Right lobe of liver (tissue), 4 donors: Measurements from ENCODE around the gene METAP1.

Source experiments
- POLR2A ChIP-seq: fragments of 450-650 bp; IDR thresholded peaks from one replicate; pipeline ENCODE4 v1.6.1; 2017; ENCODE audit warnings: antibody characterized with exemption, mild to moderate bottlenecking
- TF ChIP-seq, protein P1 (sequence below), 4 donors: fragments of 200-600 bp in 3 of 4; fragments of 450-650 bp in 1 of 4; IDR thresholded peaks; one replicate each; pipeline versions ENCODE4 v1.5.1 to v1.8.0; 2016 to 2022; ENCODE audit warnings: antibody characterized with exemption in 4 of 4, mild to moderate bottlenecking in 2 of 4
- donor health status: DM: no; HTN: no; CAD: no.
- donor health status: DM: no; HTN: no; CAD: no.
- donor health status: DM: no; HTN: yes; CAD: no.

DNA sequence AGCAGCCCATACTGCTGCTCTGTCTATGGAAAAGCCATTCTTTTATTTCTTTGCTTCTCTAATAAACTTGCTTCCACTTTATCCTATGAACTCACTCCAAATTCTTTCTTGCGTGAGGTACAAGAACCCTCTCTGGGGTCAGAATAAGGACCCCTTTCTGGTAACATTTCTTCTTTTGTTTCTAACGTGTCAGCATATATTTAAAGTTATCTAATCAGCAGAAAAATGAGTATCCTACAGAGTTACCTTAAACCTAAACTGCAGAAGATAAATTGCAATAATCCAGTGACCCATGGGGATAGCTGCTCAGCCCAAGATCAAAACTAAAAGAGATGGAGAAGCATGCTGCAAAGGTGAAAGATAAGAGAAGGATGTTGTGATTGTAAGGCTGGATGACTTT lies 89.1 kb downstream of the METAP1 start:
- TF ChIP-seq, protein P1, sequence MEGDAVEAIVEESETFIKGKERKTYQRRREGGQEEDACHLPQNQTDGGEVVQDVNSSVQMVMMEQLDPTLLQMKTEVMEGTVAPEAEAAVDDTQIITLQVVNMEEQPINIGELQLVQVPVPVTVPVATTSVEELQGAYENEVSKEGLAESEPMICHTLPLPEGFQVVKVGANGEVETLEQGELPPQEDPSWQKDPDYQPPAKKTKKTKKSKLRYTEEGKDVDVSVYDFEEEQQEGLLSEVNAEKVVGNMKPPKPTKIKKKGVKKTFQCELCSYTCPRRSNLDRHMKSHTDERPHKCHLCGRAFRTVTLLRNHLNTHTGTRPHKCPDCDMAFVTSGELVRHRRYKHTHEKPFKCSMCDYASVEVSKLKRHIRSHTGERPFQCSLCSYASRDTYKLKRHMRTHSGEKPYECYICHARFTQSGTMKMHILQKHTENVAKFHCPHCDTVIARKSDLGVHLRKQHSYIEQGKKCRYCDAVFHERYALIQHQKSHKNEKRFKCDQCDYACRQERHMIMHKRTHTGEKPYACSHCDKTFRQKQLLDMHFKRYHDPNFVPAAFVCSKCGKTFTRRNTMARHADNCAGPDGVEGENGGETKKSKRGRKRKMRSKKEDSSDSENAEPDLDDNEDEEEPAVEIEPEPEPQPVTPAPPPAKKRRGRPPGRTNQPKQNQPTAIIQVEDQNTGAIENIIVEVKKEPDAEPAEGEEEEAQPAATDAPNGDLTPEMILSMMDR (IDR thresholded peaks at IDR 0.05), result no peak
- TF ChIP-seq POLR2A, result no peak
